H9 (cell line): ENCODE results near the gene LARP4B. TPM values are rescaled to one million over a fixed set of nuclear protein-coding genes. Genes with fewer than 3 reads are reported as not detected.

Experiments used
- DNase-seq: peaks from one replicate; pipeline ENCODE4 v3.0.0-alpha.2; 2017
- H2AFZ ChIP-seq: one replicate; pipeline ENCODE4 v1.6.1; 2013; ENCODE audit warnings: mild to moderate bottlenecking, low read length, control low read depth, moderate library complexity
- H2AK5ac ChIP-seq: 2 replicates; pipeline ENCODE4 v1.6.1; 2013; ENCODE audit warnings: low read length, control low read depth, mixed read lengths; ENCODE audit not compliant: insufficient read length
- H2BK120ac ChIP-seq: one replicate; pipeline ENCODE4 v1.6.1; 2013; ENCODE audit warnings: low read depth, mild to moderate bottlenecking, low read length, control low read depth, inconsistent platforms; ENCODE audit not compliant: poor library complexity, severe bottlenecking
- H2BK12ac ChIP-seq: 2 replicates; pipeline ENCODE4 v1.6.1; 2013; ENCODE audit warnings: low read length, control low read depth, mixed read lengths, low read depth; ENCODE audit not compliant: insufficient read length
- H2BK15ac ChIP-seq: 2 replicates; pipeline ENCODE4 v1.6.1; 2013; ENCODE audit warnings: low read depth, low read length, control low read depth
- H2BK20ac ChIP-seq: one replicate; pipeline ENCODE4 v1.6.1; 2013; ENCODE audit warnings: low read depth, mild to moderate bottlenecking, low read length, control low read depth, inconsistent platforms; ENCODE audit not compliant: poor library complexity, severe bottlenecking
- H2BK5ac ChIP-seq: 2 replicates; pipeline ENCODE4 v1.6.1; 2013; ENCODE audit warnings: low read length, control low read depth, mixed read lengths; ENCODE audit not compliant: insufficient read length
- H3K14ac ChIP-seq: 2 replicates; pipeline ENCODE4 v1.6.1; 2013; ENCODE audit warnings: low read length, control low read depth; ENCODE audit not compliant: insufficient read depth
- H3K18ac ChIP-seq: 2 replicates; pipeline ENCODE4 v1.6.1; 2013; ENCODE audit warnings: low read depth, mild to moderate bottlenecking, mixed read lengths, low read length, control low read depth; ENCODE audit not compliant: insufficient read length
- H3K23ac ChIP-seq: 2 replicates; pipeline ENCODE4 v1.6.1; 2013; ENCODE audit warnings: low read length, control low read depth, mixed read lengths, low read depth; ENCODE audit not compliant: insufficient read length
- H3K23me2 ChIP-seq: 2 replicates; pipeline ENCODE4 v1.6.1; 2013; ENCODE audit warnings: low read depth, mild to moderate bottlenecking, mixed read lengths, low read length, control low read depth; ENCODE audit not compliant: insufficient read length, poor library complexity, severe bottlenecking
- H3K27ac ChIP-seq: 2 replicates; pipeline ENCODE4 v1.5.1; 2013; ENCODE audit warnings: low read length, control low read depth, mixed read lengths, low read depth; ENCODE audit not compliant: insufficient read length
- H3K27me3 ChIP-seq: 2 replicates; pipeline ENCODE4 v1.6.1; 2013; ENCODE audit warnings: low read length, control low read depth, inconsistent platforms; ENCODE audit not compliant: insufficient read depth
- H3K4ac ChIP-seq: 2 replicates; pipeline ENCODE4 v1.6.1; 2013; ENCODE audit warnings: low read depth, mild to moderate bottlenecking, control low read depth, inconsistent platforms, low read length, moderate library complexity
- H3K4me1 ChIP-seq: 2 replicates; pipeline ENCODE4 v1.6.1; 2013; ENCODE audit warnings: low read length, control low read depth, inconsistent platforms; ENCODE audit not compliant: insufficient read depth
- H3K4me2 ChIP-seq: 2 replicates; pipeline ENCODE4 v1.6.1; 2013; ENCODE audit warnings: low read length, control low read depth, mixed read lengths; ENCODE audit not compliant: insufficient read length, insufficient read depth
- H3K56ac ChIP-seq: 2 replicates; pipeline ENCODE4 v1.6.1; 2013; ENCODE audit warnings: low read depth, mild to moderate bottlenecking, mixed read lengths, low read length, control low read depth; ENCODE audit not compliant: insufficient read length
- H3K79me1 ChIP-seq: 2 replicates; pipeline ENCODE4 v1.6.1; 2013; ENCODE audit warnings: low read depth, mild to moderate bottlenecking, moderate library complexity, low read length, control low read depth, inconsistent platforms; ENCODE audit not compliant: insufficient read depth, poor library complexity, severe bottlenecking
- H3K79me2 ChIP-seq: 2 replicates; pipeline ENCODE4 v1.6.1; 2013; ENCODE audit warnings: low read length, control low read depth, inconsistent platforms; ENCODE audit not compliant: insufficient read depth
- H3K9ac ChIP-seq: 2 replicates; pipeline ENCODE4 v1.6.1; 2013; ENCODE audit warnings: low read length, control low read depth, mixed read lengths; ENCODE audit not compliant: insufficient read length; ENCODE audit errors: extremely low read depth
- H3K9me3 ChIP-seq: one replicate; pipeline ENCODE4 v1.6.1; 2013; ENCODE audit warnings: low read depth, low read length, inconsistent platforms; ENCODE audit not compliant: control insufficient read depth
- H3T11ph ChIP-seq: one replicate; pipeline ENCODE4 v1.6.1; 2013; ENCODE audit warnings: mild to moderate bottlenecking, low read length, control low read depth, inconsistent platforms
- H4K20me1 ChIP-seq: one replicate; pipeline ENCODE4 v1.6.1; 2013; ENCODE audit not compliant: control insufficient read depth, insufficient read length, insufficient read depth
- H4K5ac ChIP-seq: 2 replicates; pipeline ENCODE4 v1.6.1; 2013; ENCODE audit warnings: low read depth, mild to moderate bottlenecking, mixed read lengths, low read length, control low read depth; ENCODE audit not compliant: insufficient read length
- H4K8ac ChIP-seq: replicated peaks from 2 replicates; pipeline ENCODE4 v1.6.1; 2013; ENCODE audit warnings: low read length, control low read depth, mixed read lengths, low read depth; ENCODE audit not compliant: insufficient read length
- H4K91ac ChIP-seq: 2 replicates; pipeline ENCODE4 v1.6.1; 2013; ENCODE audit warnings: low read depth, mild to moderate bottlenecking, moderate library complexity, mixed read lengths, low read length, control low read depth; ENCODE audit not compliant: insufficient read length
- H3K27ac Mint-ChIP-seq, 3 experiments: 2 replicates in 2 of 3; 3 replicates in 1 of 3; pipeline ENCODE4 v1.8.0; 2020 to 2021; ENCODE audit warnings: mixed read lengths in 3 of 3, mild to moderate bottlenecking in 1 of 3, moderate library complexity in 1 of 3
- H3K27me3 Mint-ChIP-seq: 2 replicates; pipeline ENCODE4 v1.8.0; 2021; ENCODE audit warnings: low read depth, mild to moderate bottlenecking, moderate library complexity, mixed read lengths
- H3K36me3 Mint-ChIP-seq, 3 experiments: 2 replicates in 2 of 3; 3 replicates in 1 of 3; pipeline ENCODE4 v1.8.0; 2020 to 2021; ENCODE audit warnings: low read depth in 3 of 3, mixed read lengths in 3 of 3; ENCODE audit not compliant: insufficient read depth in 1 of 3
- H3K4me1 Mint-ChIP-seq, 2 experiments: 2 replicates each; pipeline ENCODE4 v1.8.0; 2020; ENCODE audit warnings: mixed read lengths in 2 of 2
- H3K4me3 Mint-ChIP-seq, 2 experiments: 2 replicates in 1 of 2; 3 replicates in 1 of 2; pipeline ENCODE4 v1.8.0; 2020 to 2021; ENCODE audit warnings: mild to moderate bottlenecking in 2 of 2, mixed read lengths in 2 of 2, moderate library complexity in 1 of 2
- H3K9me3 Mint-ChIP-seq, 2 experiments: 2 replicates in 1 of 2; 3 replicates in 1 of 2; pipeline ENCODE4 v1.8.0; 2020; ENCODE audit warnings: mild to moderate bottlenecking in 2 of 2, mixed read lengths in 2 of 2, moderate library complexity in 1 of 2
- CTCF ChIP-seq: fragments of 200-600 bp; sonication (generic); conservative IDR thresholded peaks from 3 replicates; pipeline ENCODE4 v1.8.0; 2021; ENCODE audit warnings: antibody characterized with exemption, mild to moderate bottlenecking
- WGBS: extraction: QIAGEN DNeasy Blood & Tissue Kit; methylation state at CpG from one replicate; pipeline ENCODE4 v1.1.7; 2013; ENCODE audit warnings: missing lambda C conversion rate, low lambda C conversion rate, mixed read lengths; ENCODE audit not compliant: insufficient read length; ENCODE audit errors: extremely low coverage; 5-methylcytosine and 5-hydroxymethylcytosine counted together
- total RNA-seq: library from RNA; stranded (reverse); gene quantifications from 2 replicates; pipeline ENCODE4 v1.2.1, GENCODE V29; 2021

The LARP4B gene
- total RNA-seq, 1 experiment from 2014 or later = 88.9 TPM

- Histone ChIP-seq H2BK5ac (no peak overlapping the region), H3K27me3 (no peaks in the 10 kb centered on the region), H2AK5ac (no peak overlapping the region), H4K91ac (no peak overlapping the region), H3K79me1 (peaks cover 2% of the 10 kb centered on the region), H3T11ph (no peak overlapping the region), H3K4ac (no peak overlapping the region), H3K14ac (no peak overlapping the region), H3K9me3 (no peaks in the 10 kb centered on the region), H3K23me2 (no peaks in the 10 kb centered on the region), H4K5ac (no peak overlapping the region), H3K56ac (no peak overlapping the region), H3K27ac (no peak overlapping the region), H3K9ac (no peak overlapping the region), H2BK20ac (no peak overlapping the region), H3K23ac (no peak overlapping the region), H3K18ac (no peak overlapping the region), H4K8ac (no peak overlapping the region), H2BK12ac (no peak overlapping the region), H2AFZ (no peak overlapping the region), H2BK15ac (no peak overlapping the region), H2BK120ac (no peak overlapping the region), H3K4me1 (no peaks in the 10 kb centered on the region), H3K4me2 (no peak overlapping the region), H3K79me2 (peaks cover 2% of the 10 kb centered on the region; the same call in 1 of the 2 replicates), H4K20me1 (no peaks in the 10 kb centered on the region)
- H3K27me3 Mint-ChIP-seq = no peaks in the 10 kb centered on the region
- no peak overlapping the region for H3K27ac Mint-ChIP-seq
- no peak for DNase-seq
- H3K4me1 Mint-ChIP-seq = no peaks in the 10 kb centered on the region
- TF ChIP-seq CTCF = no peak
- WGBS = no CpG with 5 or more reads among the region's 7 CpGs
- peaks cover 23 to 68% (median 56%) of the 10 kb centered on the region in 3 experiments; a peak in 6 of 7 replicates for H3K36me3 Mint-ChIP-seq
- no peaks in the 10 kb centered on the region for H3K9me3 Mint-ChIP-seq
- no peak overlapping the region for H3K4me3 Mint-ChIP-seq
Observed at GRCh38 chr10:836782-837181, 94.7 kb downstream of the LARP4B start.
